ENCODE results near the gene NECTIN1.

DNA sequence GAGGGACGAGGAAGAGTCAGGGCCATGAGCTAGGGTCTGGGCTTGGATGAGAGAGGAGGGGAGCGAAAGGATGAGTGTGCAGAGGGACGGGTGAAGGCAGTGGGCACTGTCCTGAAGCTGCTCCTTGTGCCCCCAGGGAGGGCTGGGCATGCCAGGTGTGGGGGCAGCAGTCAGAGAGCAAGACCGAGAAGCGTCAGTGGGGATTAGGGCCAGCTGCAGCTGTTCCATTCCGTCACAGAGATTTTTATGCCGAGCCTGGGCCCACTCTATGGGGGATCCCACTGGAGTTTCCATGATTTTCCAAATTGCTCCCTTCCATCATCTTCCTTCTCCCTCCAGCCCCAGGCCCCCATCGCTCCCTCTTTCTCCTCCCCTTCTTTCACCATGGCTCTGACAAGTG lies 93.2 kb downstream of the NECTIN1 start:
- TF ChIP-seq CTCF (conservative IDR thresholded peaks at IDR 0.05; ENCODE audit: low read length) (no peak), EZH2phosphoT487 (IDR thresholded peaks at IDR 0.05; ENCODE audit: borderline replicate concordance, low read depth, low read length) (no peak)

Measured in OCI-LY7 (cell line).